Measurements from ENCODE around the gene PTBP1.

DNA sequence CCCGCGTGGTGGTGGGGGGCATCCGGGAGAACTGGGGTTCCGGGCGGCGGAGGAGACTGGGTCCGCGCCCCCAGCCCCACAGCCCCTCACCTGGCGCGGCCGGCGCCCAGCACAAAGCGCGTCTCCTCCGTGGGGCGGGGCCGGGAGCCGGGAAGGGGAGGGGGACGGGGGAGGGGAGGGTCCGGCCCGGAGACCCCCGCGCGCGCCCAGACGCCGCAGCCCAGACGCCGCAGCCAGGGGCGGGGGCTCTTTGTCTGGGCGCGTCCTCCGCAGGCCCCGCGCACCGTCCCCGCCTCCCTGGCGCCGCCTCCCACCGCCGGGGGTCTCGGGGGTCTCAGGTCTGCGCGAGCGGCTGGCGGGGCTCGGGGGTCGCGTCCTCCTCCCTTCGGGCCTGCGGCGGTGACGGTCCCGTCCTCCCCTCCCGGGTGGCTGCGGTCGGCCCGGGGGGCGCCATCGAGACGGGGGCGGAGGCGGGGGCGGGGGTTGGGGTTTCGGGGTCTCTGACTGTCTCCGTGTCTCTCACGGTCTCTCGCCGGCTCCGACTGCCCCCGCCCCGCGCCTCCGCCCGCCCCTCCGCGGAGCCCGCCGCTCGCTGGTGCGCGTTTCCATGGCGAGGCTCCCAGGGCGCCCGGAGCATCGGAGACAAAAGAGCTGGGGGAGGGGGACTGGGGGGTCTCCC lies 24.7 kb downstream of the PTBP1 start, which contains the start of gene PLPPR3:
- TF ChIP-seq, protein P1, sequence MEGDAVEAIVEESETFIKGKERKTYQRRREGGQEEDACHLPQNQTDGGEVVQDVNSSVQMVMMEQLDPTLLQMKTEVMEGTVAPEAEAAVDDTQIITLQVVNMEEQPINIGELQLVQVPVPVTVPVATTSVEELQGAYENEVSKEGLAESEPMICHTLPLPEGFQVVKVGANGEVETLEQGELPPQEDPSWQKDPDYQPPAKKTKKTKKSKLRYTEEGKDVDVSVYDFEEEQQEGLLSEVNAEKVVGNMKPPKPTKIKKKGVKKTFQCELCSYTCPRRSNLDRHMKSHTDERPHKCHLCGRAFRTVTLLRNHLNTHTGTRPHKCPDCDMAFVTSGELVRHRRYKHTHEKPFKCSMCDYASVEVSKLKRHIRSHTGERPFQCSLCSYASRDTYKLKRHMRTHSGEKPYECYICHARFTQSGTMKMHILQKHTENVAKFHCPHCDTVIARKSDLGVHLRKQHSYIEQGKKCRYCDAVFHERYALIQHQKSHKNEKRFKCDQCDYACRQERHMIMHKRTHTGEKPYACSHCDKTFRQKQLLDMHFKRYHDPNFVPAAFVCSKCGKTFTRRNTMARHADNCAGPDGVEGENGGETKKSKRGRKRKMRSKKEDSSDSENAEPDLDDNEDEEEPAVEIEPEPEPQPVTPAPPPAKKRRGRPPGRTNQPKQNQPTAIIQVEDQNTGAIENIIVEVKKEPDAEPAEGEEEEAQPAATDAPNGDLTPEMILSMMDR (IDR thresholded peaks at IDR 0.05; ENCODE audit: poor library complexity), result no peak
- no peak for TF ChIP-seq EZH2 (IDR thresholded peaks at IDR 0.05; ENCODE audit: borderline replicate concordance)
